OCI-LY3 (cell line): ENCODE data around the gene CSH2.
"Not testable (repeated sequence)": the region's sequence is repeated elsewhere in the genome, so short reads cannot be mapped to it uniquely, and the experiment has no call there.

Experiments
- EZH2phosphoT487 ChIP-seq: fragments of 200-600 bp; shearing (Covaris generic); IDR thresholded peaks from 2 replicates; pipeline ENCODE4 v1.6.1; 2018; ENCODE audit warnings: antibody characterized with exemption, mixed run types, low read depth
- TF ChIP-seq, protein P1 (sequence below): fragments of 200-600, 300-600 bp; sonication (generic); IDR thresholded peaks from 2 replicates; pipeline ENCODE4 v1.5.1; 2014; ENCODE audit warnings: antibody characterized with exemption, low read length, low read depth

DNA sequence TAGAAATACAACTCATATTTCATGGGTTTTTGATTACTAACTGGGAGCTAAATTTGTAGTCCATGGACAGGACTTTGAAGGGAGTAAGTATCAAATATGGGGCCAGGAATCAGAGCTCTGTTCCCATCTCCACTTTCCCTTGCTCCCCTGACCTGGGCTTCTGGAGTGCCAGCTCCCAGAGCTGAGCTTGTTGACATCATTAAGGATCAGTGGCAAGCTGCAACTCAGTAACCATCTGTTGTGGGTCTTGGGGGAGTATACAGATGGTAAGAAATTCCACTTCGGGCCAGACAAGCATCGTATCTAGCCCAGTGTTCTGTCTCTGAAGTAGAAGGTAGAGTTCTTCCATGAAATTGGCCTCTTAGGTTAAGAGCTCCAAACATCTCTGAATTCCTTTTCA is 28.5 kb upstream of the CSH2 start:
- TF ChIP-seq, protein P1, sequence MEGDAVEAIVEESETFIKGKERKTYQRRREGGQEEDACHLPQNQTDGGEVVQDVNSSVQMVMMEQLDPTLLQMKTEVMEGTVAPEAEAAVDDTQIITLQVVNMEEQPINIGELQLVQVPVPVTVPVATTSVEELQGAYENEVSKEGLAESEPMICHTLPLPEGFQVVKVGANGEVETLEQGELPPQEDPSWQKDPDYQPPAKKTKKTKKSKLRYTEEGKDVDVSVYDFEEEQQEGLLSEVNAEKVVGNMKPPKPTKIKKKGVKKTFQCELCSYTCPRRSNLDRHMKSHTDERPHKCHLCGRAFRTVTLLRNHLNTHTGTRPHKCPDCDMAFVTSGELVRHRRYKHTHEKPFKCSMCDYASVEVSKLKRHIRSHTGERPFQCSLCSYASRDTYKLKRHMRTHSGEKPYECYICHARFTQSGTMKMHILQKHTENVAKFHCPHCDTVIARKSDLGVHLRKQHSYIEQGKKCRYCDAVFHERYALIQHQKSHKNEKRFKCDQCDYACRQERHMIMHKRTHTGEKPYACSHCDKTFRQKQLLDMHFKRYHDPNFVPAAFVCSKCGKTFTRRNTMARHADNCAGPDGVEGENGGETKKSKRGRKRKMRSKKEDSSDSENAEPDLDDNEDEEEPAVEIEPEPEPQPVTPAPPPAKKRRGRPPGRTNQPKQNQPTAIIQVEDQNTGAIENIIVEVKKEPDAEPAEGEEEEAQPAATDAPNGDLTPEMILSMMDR, result not testable (repeated sequence)
- not testable (repeated sequence) for TF ChIP-seq EZH2phosphoT487
